Fibroblast of skin of right biceps (primary cell): Measurements from ENCODE around the gene ALOX12B.
A peak's percentile ranks its signal among the peaks of the same experiment; 100 is the strongest.

ENCODE experiments used
- DNase-seq: peaks from one replicate; pipeline ENCODE4 v3.0.0-alpha.2; 2013

The ALOX12B gene

DNA sequence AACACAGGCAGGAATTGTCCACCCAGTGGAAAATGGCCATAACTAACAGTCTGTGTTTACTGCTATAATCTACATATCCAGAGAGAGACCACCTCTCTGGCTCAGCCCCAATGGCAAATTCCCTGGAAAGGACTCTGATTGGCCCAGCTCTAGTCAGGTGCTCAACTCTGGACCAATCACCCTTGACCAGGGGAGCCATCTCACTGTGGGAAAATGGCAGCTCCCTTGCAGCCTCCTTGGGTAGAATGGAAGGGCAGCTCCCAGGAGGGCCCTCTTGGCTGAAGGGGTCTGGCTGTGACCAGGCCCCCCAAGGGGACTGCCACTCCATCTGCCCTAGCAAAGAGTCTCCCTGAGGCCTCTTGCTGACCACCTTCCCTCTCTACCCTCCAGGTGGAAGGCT, 45.5 kb downstream of the ALOX12B start:
- no peak for DNase-seq

DNA sequence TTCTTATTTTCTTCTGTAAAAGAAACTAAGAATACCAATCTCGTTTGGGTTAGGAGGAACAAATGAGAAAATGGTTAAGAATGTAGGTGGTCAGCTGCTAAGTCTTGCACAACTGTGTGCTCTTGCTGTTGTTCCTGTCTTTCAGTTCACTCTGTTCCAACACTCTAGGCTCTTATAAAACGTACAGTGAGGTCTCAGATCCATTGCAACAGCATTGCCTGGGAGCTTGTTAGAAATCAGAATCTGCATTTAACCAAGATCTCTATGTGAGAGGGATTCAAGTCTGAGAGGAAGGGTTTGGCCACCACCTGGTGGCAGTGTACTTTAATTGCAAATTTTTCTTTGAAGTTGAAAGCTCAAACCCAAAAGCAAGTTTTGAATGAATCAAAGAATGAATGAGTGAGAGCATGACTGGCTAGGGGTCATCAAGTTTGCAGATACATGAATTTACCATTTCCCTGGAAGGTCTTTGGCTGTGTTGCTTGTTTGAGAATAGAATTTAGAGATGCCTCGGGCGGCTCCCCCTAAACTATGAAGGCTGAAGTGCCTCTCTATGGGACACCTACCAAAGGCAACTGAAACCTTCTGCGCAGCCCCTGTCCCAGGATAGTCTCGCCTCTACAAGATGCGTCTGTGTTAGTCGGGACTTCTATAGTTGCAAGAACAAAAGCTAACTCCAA, 46.1 kb downstream of the ALOX12B start:
- peak; percentile 56 for DNase-seq

DNA sequence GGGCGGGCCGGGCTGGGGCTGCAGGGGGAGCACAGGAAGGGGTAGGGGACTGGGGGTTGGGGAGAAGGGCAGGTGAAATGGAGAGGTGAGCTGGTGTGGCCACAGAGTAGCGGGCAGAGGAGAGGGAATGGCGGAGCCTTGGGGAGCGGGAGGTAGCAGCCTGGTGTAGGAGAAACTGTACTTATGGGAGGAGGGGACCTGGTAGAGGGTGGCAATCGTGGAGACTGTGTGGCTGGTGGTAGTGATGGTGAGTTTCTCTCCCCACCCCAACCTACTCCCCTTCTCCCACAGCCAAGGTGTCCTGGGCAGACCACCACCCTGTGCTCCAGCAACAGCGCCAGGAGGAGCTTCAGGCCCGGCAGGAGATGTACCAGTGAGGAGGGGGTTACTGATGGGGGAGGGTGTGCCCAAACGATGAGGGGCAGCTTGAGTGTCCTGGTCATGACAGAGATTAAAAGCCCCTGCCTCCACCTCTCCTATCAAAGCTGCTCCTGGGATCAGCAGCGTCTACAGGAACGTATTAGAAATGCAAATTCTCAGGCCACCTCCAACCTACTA, 47.8 kb downstream of the ALOX12B start:
- DNase-seq: no peak

DNA sequence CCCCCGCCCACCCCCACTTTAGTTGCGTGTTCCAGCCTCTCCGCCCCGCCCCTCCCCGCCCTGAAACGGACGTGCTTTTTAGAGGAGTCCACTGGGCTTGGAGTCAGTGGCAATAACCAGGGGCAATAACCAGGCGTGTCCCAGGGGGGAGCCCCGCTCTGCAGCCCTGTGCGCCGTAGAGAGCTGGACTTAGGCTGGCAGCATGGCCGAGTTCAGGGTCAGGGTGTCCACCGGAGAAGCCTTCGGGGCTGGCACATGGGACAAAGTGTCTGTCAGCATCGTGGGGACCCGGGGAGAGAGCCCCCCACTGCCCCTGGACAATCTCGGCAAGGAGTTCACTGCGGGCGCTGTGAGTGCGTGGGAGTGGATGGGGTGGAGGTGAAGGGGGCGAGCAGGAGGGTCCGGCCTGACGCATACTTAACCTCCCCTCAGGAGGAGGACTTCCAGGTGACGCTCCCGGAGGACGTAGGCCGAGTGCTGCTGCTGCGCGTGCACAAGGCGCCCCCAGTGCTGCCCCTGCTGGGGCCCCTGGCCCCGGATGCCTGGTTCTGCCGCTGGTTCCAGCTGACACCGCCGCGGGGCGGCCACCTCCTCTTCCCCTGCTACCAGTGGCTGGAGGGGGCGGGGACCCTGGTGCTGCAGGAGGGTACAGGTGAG, 48.4 kb downstream of the ALOX12B start, which contains the start of gene ALOX15B:
ALOX15B (plus strand) TSS at position 106 of the 657 bp plus-strand sequence; CDS start at position 203, 97 bp downstream.
- DNase-seq: no peak

DNA sequence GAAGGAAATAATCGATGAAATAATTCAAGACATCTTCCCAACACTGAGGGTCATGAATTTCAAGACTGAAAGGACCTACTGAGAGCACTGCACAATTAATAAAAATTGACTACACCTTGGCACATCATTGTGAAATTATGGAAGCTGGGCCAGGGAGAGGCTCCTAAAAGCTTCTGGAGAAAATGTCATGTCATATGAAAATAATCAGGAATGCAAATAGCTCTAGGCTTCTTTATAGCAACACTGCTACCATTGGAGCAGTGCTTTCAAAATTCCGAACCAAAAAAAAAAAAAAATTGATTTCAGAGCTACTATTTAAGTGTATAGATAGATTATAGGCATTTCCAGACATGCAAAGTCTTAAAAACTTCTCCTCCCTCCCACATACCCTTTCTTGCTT, 55.1 kb downstream of the ALOX12B start:
- DNase-seq: no peak

DNA sequence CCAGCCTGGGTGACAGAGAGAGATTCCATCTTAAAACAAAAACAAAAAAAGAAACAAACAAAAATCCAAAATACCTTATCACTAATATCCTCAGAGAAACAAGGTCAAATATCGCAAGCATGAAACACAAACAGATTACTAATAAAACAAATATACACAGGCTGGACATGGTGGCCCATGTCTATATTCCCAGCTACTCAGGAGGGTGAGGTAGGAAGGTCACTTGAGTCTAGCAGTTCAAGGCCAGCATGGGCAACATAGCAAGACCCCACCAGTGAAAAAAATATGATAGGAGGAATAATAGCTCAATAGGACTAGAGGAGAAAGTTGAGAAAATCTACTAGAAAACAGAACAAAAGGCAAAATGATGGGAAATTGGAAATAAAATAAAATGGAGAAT, 55.6 kb downstream of the ALOX12B start:
- DNase-seq: no peak

DNA sequence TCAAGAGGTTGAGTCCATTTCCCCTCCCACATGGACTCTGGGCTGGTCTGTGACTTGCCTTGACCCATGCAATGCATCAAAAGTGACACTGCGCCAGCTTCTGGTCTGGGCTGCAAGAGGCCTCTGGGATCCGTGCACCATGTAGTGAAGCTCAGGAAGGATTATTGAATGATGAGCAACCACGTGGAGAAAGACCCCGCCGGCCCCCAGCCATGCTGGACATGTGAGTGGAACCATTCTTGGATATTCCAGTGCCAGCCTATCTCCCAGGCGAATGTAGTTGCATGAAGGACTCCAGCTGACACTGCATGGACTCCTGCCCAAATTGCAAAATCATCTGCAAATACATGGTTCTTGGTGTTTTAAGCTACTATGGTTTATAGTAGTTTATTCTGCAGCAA, 56.3 kb downstream of the ALOX12B start:
- DNase-seq: no peak

DNA sequence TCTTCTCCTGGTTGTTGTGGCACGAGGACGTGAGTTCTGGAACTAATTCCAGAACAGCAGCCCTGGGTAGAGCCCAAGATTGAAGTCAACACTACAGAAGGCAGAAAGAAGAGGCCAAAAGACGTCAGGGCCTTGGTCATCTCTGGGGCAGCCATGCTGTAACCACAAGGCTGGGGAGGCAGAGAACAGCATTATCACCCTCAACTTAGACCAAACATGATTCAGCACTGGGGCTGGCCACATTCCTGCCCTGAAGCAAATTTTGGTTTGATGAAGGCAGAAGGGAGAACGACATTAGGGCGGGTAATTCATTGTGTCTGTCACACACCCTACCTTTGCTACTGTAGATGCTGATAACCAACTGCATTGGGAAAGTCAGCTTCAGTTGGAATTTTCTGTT, 58.4 kb downstream of the ALOX12B start:
- DNase-seq: no peak

DNA sequence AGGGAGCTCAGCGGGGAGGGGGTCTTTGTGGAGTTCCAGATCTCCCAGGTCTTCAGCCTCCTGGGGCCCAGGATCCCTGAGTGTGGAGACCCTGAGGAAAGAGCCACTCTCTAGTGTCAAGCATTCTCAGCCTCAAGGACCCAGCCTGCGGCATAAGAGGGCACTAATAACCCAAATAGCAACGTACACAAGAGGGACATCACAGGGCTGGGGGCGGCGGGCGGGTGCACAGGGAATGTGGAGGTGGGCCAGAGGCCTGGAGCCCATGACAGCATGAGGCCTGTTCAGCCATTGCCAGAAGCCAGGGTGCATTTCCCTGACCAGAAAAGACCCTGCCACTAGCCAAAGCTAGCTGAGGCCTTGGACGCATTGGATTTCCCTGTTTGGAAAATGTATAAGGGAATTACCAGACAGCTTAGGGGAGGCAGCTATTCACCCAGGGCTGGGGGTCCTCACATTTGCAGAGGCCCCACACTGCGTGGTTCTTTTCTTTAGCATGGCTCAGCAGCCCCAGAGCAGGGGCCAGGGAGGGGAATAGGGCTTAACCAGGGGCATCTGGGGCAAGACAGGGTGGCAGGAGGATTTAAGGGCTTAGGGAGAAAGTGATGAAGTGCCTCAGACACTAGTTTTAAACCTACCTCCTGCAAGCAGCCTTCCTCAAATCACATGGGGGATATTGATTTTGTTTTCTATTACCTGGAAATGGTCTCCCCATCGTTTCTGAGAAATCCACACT, 62.2 kb downstream of the ALOX12B start:
- no peak for DNase-seq

DNA sequence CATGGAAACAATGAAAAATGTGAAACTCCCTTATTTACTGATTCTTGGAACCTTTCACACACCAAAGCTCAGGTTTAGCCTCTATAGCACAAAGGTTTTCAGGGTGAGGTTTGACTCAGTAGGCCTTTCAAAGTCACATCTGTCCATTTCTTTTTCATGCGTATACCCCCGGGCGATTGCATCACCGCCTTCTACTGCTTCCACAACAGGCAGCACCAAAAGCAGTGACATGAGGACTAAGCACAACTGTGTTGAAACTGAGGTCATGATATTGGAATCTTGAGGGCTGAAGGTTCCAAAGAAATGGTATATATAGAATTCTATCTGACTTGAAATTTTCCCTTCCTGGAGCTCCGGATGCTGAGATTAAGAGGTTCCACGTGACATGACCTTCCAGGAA, 63.4 kb downstream of the ALOX12B start:
- peak; percentile 13 for DNase-seq
